ENCODE measurements around the gene CCR4. TPM values are rescaled to one million over a fixed set of nuclear protein-coding genes. Genes with fewer than 3 reads are reported as not detected.

The CCR4 gene
- total RNA-seq, 1 experiment from 2014 or later, result not detected

GRCh38 chr3:32954506-32954905 lies 3.1 kb downstream of the CCR4 start:
- RAD21 ChIA-PET (ENCODE audit: low non-redundant PET in 1 of 2, low total read pairs in 2 of 2, uncharacterized antibody in 2 of 2, unreplicated experiment in 2 of 2), result no interaction called here
- DNase-seq (ENCODE audit: low read depth, low spot score), result no peak
- BruUV-seq (replicated peaks), result no TSS peak
- Histone ChIP-seq H3K4me1 (ENCODE audit: control insufficient read depth in 1 of 2, insufficient read depth in 2 of 2, low read length in 2 of 2) (no peaks in the 10 kb centered on the region), H3K9me3 (ENCODE audit: control insufficient read depth in 1 of 2, insufficient read depth in 1 of 2, low read depth in 1 of 2, low read length in 2 of 2) (no peaks in the 10 kb centered on the region), H3K9me2 (ENCODE audit: insufficient read depth) (no peaks in the 10 kb centered on the region), H3K27me3 (ENCODE audit: insufficient read depth, low read length) (no peaks in the 10 kb centered on the region), H3K79me2 (ENCODE audit: insufficient read depth, low read length) (no peaks in the 10 kb centered on the region), H3K4me3 (replicated peaks in 1 of 2; ENCODE audit: low read depth in 1 of 2, low read length in 2 of 2) (no peak overlapping the region), H4K20me1 (ENCODE audit: insufficient read depth) (no peaks in the 10 kb centered on the region), H3K36me3 (ENCODE audit: control insufficient read depth in 1 of 2, insufficient read depth in 2 of 2, low read length in 2 of 2) (no peaks in the 10 kb centered on the region), H3K9ac (ENCODE audit: low read length) (no peak overlapping the region), H3K27ac (ENCODE audit: low read depth, low read length) (no peak overlapping the region), H2AFZ (ENCODE audit: low read depth, low read length, poor library complexity, severe bottlenecking) (no peak overlapping the region), H3K4me2 (ENCODE audit: low read length) (no peak overlapping the region)
- no peak for ATAC-seq
- CTCF ChIA-PET, result interaction anchor here (1.7 kb wide), 1 partner anchor 14 kb away, joined by 3 read pairs; no protein-coding TSS in a partner anchor
- TF ChIP-seq TCF7L2 (IDR thresholded peaks at IDR 0.05; ENCODE audit: borderline replicate concordance, extremely low read depth, insufficient read depth, insufficient read length) (no peak), EZH2 (IDR thresholded peaks at IDR 0.05) (no peak), JUND (IDR thresholded peaks at IDR 0.05) (no peak), CTCF (IDR thresholded peaks at IDR 0.05 in 2 of 3, conservative IDR thresholded peaks at IDR 0.05 in 1 of 3; ENCODE audit: borderline replicate concordance in 1 of 3, insufficient read depth in 1 of 3, low read depth in 2 of 3, low read length in 2 of 3) (no peak), EZH2phosphoT487 (IDR thresholded peaks at IDR 0.05; ENCODE audit: borderline replicate concordance) (no peak), SRF (IDR thresholded peaks at IDR 0.05; ENCODE audit: low read depth) (no peak), ZBTB33 (IDR thresholded peaks at IDR 0.05; ENCODE audit: extremely low read depth, insufficient replicate concordance, low read length) (no peak), POLR2A (IDR thresholded peaks at IDR 0.05; ENCODE audit: borderline replicate concordance, extremely low read depth, insufficient read depth, insufficient read length) (no peak)
- intact Hi-C loops (cut with micrococcal nuclease), result no loop called here
- POLR2A ChIA-PET, result no interaction called here

All from HCT116 (cell line).